ENCODE data around the gene F7. TPM values are rescaled to one million over a fixed set of nuclear protein-coding genes. Genes with fewer than 3 reads are reported as not detected.

The F7 gene
- total RNA-seq, 3 donors from 2014 or later (not counting 1 experiment from before 2014, with no cell fraction given): 0.25 to 0.91 TPM; not detected in 1

- no peak for ATAC-seq
- H3K36me3 ChIP-seq (ENCODE audit: control insufficient read depth, insufficient read depth, low read length): no peaks in the 10 kb centered on the region
These were observed 41.5 kb upstream of the F7 start for GRCh38 chr13:113064000-113064533.

GRCh38 chr13:113064534-113065405, 40.8 kb upstream of the F7 start:
- Histone ChIP-seq H3K4me3 (ENCODE audit: low read length) (no peak overlapping the region), H3K27me3 (ENCODE audit: control insufficient read depth, insufficient read depth, low read length) (no peaks in the 10 kb centered on the region), H3K4me1 (ENCODE audit: control insufficient read depth, insufficient read depth, low read length) (no peaks in the 10 kb centered on the region), H3K36me3 (ENCODE audit: control insufficient read depth, insufficient read depth, low read length) (no peaks in the 10 kb centered on the region), H3K9me3 (ENCODE audit: control insufficient read depth, insufficient read depth, low read length) (no peaks in the 10 kb centered on the region), H3K27ac (ENCODE audit: low read length) (no peak overlapping the region)
- H3K27ac Mint-ChIP-seq: no peak overlapping the region
- H3K36me3 Mint-ChIP-seq: no peaks in the 10 kb centered on the region
- intact Hi-C loops (cut with micrococcal nuclease): no loop called here
- TF ChIP-seq CTCF (IDR thresholded peaks at IDR 0.05): no peak
- H3K4me1 Mint-ChIP-seq: no peaks in the 10 kb centered on the region
- WGBS (ENCODE audit: insufficient coverage): 93% methylated on average over 41 of the region's 41 CpGs
- ATAC-seq (no peak), DNase-seq (no peak)
- no peaks in the 10 kb centered on the region for H3K27me3 Mint-ChIP-seq (ENCODE audit: low read depth in 2 of 2)
- no peaks in the 10 kb centered on the region for H3K9me3 Mint-ChIP-seq
- H3K4me3 Mint-ChIP-seq: no peak overlapping the region

More at GRCh38 chr13:113064000-113064533, 41.5 kb upstream of the F7 start:
- Mint-ChIP-seq H3K4me1 (no peaks in the 10 kb centered on the region), H3K27me3 (ENCODE audit: low read depth in 2 of 2) (no peaks in the 10 kb centered on the region), H3K4me3 (no peak overlapping the region), H3K9me3 (no peaks in the 10 kb centered on the region), H3K27ac (no peak overlapping the region), H3K36me3 (no peaks in the 10 kb centered on the region)
- DNase-seq: no peak
- Histone ChIP-seq H3K9me3 (ENCODE audit: control insufficient read depth, insufficient read depth, low read length) (no peaks in the 10 kb centered on the region), H3K4me1 (ENCODE audit: control insufficient read depth, insufficient read depth, low read length) (no peaks in the 10 kb centered on the region), H3K27ac (ENCODE audit: low read length) (no peak overlapping the region), H3K27me3 (ENCODE audit: control insufficient read depth, insufficient read depth, low read length) (no peaks in the 10 kb centered on the region), H3K4me3 (ENCODE audit: low read length) (no peak overlapping the region)
- intact Hi-C loops (cut with micrococcal nuclease): no loop called here
- 94% methylated on average over 27 of the region's 29 CpGs for WGBS (ENCODE audit: insufficient coverage)
- no peak for TF ChIP-seq CTCF (IDR thresholded peaks at IDR 0.05)

GRCh38 chr13:113065406-113066141, 40.0 kb upstream of the F7 start:
- Mint-ChIP-seq H3K27me3 (ENCODE audit: low read depth in 2 of 2) (no peaks in the 10 kb centered on the region), H3K36me3 (no peaks in the 10 kb centered on the region), H3K9me3 (no peaks in the 10 kb centered on the region), H3K4me3 (no peak overlapping the region), H3K27ac (no peak overlapping the region), H3K4me1 (no peaks in the 10 kb centered on the region)
- DNase-seq (no peak), ATAC-seq (no peak)
- Histone ChIP-seq H3K27ac (ENCODE audit: low read length) (no peak overlapping the region), H3K36me3 (ENCODE audit: control insufficient read depth, insufficient read depth, low read length) (no peaks in the 10 kb centered on the region), H3K9me3 (ENCODE audit: control insufficient read depth, insufficient read depth, low read length) (no peaks in the 10 kb centered on the region), H3K4me1 (ENCODE audit: control insufficient read depth, insufficient read depth, low read length) (no peaks in the 10 kb centered on the region), H3K27me3 (ENCODE audit: control insufficient read depth, insufficient read depth, low read length) (no peaks in the 10 kb centered on the region), H3K4me3 (ENCODE audit: low read length) (no peak overlapping the region)
- WGBS (ENCODE audit: insufficient coverage): 91% methylated on average over 29 of the region's 29 CpGs
- TF ChIP-seq CTCF (IDR thresholded peaks at IDR 0.05): no peak
- intact Hi-C loops (cut with micrococcal nuclease): no loop called here
